Activated CD4-positive, alpha-beta T cell treated with anti-CD3 and anti-CD28 coated beads for 24 hours (primary cell): ENCODE measurements around the gene HPRT1.

ENCODE experiments used
- DNase-seq, 2 donors: peaks; one replicate each; pipeline ENCODE4 v3.0.0-alpha.2; 2020; ENCODE audit warnings: low read depth in 2 of 2

The HPRT1 gene

GRCh38 chrX:134544135-134544512 lies 84.2 kb downstream of the HPRT1 start:
- no peak for DNase-seq

DNA sequence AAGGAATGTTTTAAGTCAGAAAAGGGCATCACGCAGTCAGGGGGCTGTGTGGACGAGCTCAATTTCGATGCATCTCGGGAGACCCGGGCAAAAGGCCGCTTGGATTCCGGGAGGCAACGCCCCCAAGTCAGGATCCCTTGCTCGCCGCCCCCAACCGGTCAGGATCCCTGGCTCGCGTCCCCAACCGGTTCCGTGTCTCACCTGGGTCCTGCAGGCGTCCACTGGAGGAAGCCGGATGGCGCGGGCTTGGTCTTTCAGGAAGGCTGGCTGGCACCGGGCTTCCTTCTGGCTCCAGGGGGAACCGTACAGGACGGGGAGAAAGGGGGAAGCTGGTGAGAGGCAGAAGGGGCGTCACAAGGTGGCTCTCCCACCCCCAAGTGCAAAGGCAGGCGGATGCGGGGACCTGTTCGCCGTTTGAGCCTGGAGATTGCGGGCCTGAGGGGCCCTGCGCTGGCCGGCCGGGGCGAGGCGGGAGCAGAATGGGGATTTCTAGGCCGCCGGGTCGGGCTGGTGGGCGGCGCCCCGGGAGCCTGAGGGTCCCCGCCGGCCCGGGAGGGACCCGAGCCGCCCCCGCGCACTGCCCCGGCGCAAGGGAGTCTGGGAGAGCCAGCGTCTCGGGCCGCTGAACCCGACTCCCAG lies 84.7 kb downstream of the HPRT1 start:
- no peak for DNase-seq

- no peak for DNase-seq
These were observed 85.5 kb downstream of the HPRT1 start for GRCh38 chrX:134545510-134545909.

GRCh38 chrX:134546187-134546586 lies 86.2 kb downstream of the HPRT1 start:
- DNase-seq, result no peak

- DNase-seq, result no peak
These were observed 87.2 kb downstream of the HPRT1 start for GRCh38 chrX:134547047-134547679.

DNA sequence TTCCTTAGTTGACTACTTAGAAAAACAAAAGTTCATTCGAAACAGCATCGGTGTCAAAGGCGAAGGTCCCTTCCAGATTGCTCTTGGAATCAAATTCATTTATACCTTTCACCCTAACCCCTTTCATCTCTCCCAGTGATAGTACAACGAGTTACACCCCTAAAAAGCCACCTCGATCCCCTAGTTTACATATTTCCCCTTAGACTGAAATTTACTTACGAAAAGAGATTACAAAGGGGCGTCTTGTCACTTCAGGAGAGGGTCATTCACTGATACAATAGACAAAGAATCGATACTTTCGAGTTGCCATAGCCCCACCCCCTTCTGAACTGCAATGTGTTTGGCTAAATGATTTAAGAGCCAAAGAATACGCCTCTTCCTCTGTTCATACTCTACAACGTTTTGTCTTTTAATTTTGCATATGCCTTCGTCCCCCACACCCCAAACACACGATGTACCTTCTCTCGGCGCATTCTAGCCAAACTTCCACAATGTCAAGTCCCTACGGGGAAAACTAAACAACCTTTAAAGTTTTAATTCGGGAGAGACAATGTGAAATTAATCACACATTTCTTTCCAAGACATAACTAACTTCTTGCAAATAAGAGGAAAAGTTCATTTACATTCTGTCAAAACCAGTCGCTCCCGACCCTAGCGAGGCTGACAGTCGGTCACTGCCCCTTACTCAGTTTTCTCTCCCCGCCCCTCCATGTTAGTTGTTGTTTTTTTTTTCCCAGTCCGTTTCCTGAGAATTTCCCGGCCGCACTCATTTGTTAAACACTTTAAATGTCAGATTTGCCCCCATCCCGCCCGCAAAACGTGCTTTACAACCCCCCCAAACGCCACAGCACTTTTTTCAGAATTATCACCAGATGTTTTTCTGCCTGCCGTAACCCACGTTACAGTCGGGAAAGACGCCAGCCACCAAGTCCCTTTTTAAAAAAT lies 88.6 kb downstream of the HPRT1 start:
- no peak for DNase-seq
